OCI-LY7 (cell line): ENCODE data around the gene SUPT3H. TPM values are rescaled to one million over a fixed set of nuclear protein-coding genes. Genes with fewer than 3 reads are reported as not detected.

Experiments
- BruUV-seq: library from RNA; stranded (reverse); fragments of 400-500 nt; replicated peaks from 2 replicates; lab custom pipeline; 2021; lab: Mats Ljungman, UMichigan
- CTCF ChIA-PET: fragments of 300-600 bp; sonication (Branson Sonifier 250); formaldehyde crosslinking; loops from one replicate; lab custom pipeline; 2022; ENCODE audit warnings: antibody characterized with exemption; ENCODE audit not compliant: unreplicated experiment; lab: Charles Lee
- POLR2A ChIA-PET: fragments of 300-600 bp; sonication (Branson Sonifier 250); formaldehyde crosslinking; loops from one replicate; lab custom pipeline; 2022; ENCODE audit warnings: antibody characterized with exemption; lab: Charles Lee
- DNase-seq: peaks from one replicate; pipeline ENCODE4 v3.0.0-alpha.2; 2015; ENCODE audit warnings: low spot score
- H2AFZ ChIP-seq: fragments of 200-600 bp; sonication (generic), shearing (Covaris generic); 2 replicates; pipeline ENCODE4 v1.6.1; 2014; ENCODE audit warnings: mild to moderate bottlenecking, antibody characterized with exemption, low read length, moderate library complexity
- H3K27ac ChIP-seq: fragments of 200-600 bp; sonication (generic); 2 replicates; pipeline ENCODE4 v1.5.1; 2014; ENCODE audit warnings: mixed run types, low read depth, mild to moderate bottlenecking, moderate library complexity, low read length, inconsistent platforms; ENCODE audit not compliant: poor library complexity, severe bottlenecking
- H3K36me3 ChIP-seq: fragments of 200-600 bp; sonication (generic); 2 replicates; pipeline ENCODE4 v1.6.1; 2014; ENCODE audit warnings: mild to moderate bottlenecking, antibody characterized with exemption, low read length, moderate library complexity, mixed read lengths; ENCODE audit not compliant: insufficient read depth
- H3K4me1 ChIP-seq: fragments of 200-600 bp; sonication (generic); 2 replicates; pipeline ENCODE4 v1.5.1; 2014; ENCODE audit warnings: mild to moderate bottlenecking, low read length; ENCODE audit not compliant: insufficient read depth, poor library complexity, severe bottlenecking
- H3K4me2 ChIP-seq: fragments of 200-600 bp; sonication (generic); 2 replicates; pipeline ENCODE4 v1.6.1; 2014; ENCODE audit warnings: mild to moderate bottlenecking, low read length
- H3K4me3 ChIP-seq: fragments of 200-600 bp; sonication (generic); 2 replicates; pipeline ENCODE4 v1.5.1; 2014; ENCODE audit warnings: mild to moderate bottlenecking, low read depth, low read length; ENCODE audit not compliant: poor library complexity, severe bottlenecking
- H3K79me2 ChIP-seq: fragments of 200-600 bp; sonication (generic); 2 replicates; pipeline ENCODE4 v1.6.1; 2016; ENCODE audit warnings: low read depth, mild to moderate bottlenecking, low read length, moderate library complexity, mixed read lengths; ENCODE audit not compliant: insufficient read depth
- H3K9me2 ChIP-seq: fragments of 200-600 bp; sonication (generic); 2 replicates; pipeline ENCODE4 v1.6.1; 2016; ENCODE audit warnings: mild to moderate bottlenecking, low read length, mixed read lengths; ENCODE audit not compliant: insufficient read depth
- H3K9me3 ChIP-seq: fragments of 200-600 bp; sonication (generic); 2 replicates; pipeline ENCODE4 v1.6.1; 2014; ENCODE audit warnings: mild to moderate bottlenecking, mixed run types, low read length, mixed read lengths
- H4K20me1 ChIP-seq: fragments of 200-600 bp; sonication (generic); 2 replicates; pipeline ENCODE4 v1.6.1; 2014; ENCODE audit warnings: mild to moderate bottlenecking, antibody characterized with exemption, low read length, moderate library complexity, mixed read lengths; ENCODE audit not compliant: insufficient read depth
- EZH2phosphoT487 ChIP-seq: fragments of 200-600 bp; sonication (generic); IDR thresholded peaks from 2 replicates; pipeline ENCODE4 v1.6.1; 2018; ENCODE audit warnings: low read depth, borderline replicate concordance, mild to moderate bottlenecking, mixed run types, antibody characterized with exemption, low read length, moderate library complexity, mixed read lengths
- intact Hi-C: fragments of 100-400 bp; cut with micrococcal nuclease; formaldehyde crosslinking; loops from one replicate; pipeline ENCODE4 v1.10.0; 2022; ENCODE audit not compliant: unreplicated experiment
- total RNA-seq, 2 experiments: library from RNA; depleted of rRNA in 1 of 2; stranded (reverse); fragments of >200 nt in 1 of 2; shearing (Covaris generic) in 1 of 2; gene quantifications; 2 replicates each; pipeline ENCODE4 v1.2.3, GENCODE V29; 2014 to 2022
- TF ChIP-seq, protein P1 (sequence below): fragments of 200-600 bp; sonication (generic); conservative IDR thresholded peaks from 2 replicates; pipeline ENCODE4 v1.5.1; 2014; ENCODE audit warnings: mild to moderate bottlenecking, antibody characterized with exemption, low read length, moderate library complexity, mixed read lengths

SUPT3H gene
- total RNA-seq, 2 experiments from 2014 or later, result 1.1 to 7.1 TPM

DNA sequence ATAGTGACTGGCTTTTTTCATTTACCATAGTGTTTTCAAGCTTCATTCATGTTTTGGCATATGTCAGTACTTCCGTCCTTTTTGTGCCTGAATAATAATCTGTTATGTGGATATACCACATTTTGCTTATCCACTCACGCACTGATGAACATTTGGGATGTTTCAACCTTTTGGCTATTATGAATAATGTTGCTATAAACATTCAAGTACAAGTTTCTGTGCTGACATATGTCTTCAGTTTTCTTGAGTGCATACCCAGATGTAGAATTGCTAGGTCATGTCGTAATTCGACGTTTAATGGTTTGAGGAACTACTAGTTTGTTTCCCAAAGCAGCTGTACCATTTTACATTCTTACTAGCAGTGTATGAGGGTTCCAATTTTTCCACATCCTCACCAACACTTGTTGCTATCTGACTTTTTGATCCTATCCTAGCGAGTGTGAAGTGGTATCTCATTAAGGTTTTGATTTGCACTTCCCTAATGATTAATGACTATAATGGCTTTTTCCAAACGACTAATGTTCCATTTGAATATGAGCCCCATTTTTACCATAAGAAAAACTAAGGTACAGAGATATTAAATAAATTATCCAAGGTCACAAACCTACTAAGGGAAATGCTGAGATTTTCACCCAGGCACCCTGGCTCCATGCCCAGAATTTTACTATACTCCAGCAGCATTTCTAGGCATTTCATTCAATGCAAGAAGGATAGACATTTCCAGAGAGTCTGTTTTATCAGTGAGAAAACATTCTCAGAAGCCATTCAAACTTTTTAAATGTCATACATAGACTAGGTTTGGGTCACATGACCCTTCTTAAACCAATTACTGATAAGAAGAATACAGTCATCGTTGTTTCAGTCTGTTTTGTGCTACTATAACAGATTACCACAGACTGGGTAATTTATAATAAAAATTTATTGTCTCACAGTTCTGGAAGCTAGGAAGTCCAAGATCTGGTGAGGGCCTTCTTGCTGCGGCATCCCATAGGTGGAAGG, 120.7 kb downstream of the SUPT3H start:
- H3K9me3 ChIP-seq, result no peaks in the 10 kb centered on the region
- DNase-seq, result no peak
- TF ChIP-seq, protein P1, sequence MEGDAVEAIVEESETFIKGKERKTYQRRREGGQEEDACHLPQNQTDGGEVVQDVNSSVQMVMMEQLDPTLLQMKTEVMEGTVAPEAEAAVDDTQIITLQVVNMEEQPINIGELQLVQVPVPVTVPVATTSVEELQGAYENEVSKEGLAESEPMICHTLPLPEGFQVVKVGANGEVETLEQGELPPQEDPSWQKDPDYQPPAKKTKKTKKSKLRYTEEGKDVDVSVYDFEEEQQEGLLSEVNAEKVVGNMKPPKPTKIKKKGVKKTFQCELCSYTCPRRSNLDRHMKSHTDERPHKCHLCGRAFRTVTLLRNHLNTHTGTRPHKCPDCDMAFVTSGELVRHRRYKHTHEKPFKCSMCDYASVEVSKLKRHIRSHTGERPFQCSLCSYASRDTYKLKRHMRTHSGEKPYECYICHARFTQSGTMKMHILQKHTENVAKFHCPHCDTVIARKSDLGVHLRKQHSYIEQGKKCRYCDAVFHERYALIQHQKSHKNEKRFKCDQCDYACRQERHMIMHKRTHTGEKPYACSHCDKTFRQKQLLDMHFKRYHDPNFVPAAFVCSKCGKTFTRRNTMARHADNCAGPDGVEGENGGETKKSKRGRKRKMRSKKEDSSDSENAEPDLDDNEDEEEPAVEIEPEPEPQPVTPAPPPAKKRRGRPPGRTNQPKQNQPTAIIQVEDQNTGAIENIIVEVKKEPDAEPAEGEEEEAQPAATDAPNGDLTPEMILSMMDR, result no peak
- no peak for TF ChIP-seq EZH2phosphoT487
- no peaks in the 10 kb centered on the region for H3K9me2 ChIP-seq
- no peak overlapping the region for H3K27ac ChIP-seq
- POLR2A ChIA-PET, result no interaction called here
- CTCF ChIA-PET, result no interaction called here
- H3K4me1 ChIP-seq, result no peaks in the 10 kb centered on the region
- H2AFZ ChIP-seq, result no peak overlapping the region
- H3K4me2 ChIP-seq, result no peak overlapping the region
- no peaks in the 10 kb centered on the region for H4K20me1 ChIP-seq
- BruUV-seq, result no TSS peak
- H3K36me3 ChIP-seq, result no peaks in the 10 kb centered on the region
- intact Hi-C loops, result no loop called here
- H3K79me2 ChIP-seq, result no peaks in the 10 kb centered on the region
- no peak overlapping the region for H3K4me3 ChIP-seq

DNA sequence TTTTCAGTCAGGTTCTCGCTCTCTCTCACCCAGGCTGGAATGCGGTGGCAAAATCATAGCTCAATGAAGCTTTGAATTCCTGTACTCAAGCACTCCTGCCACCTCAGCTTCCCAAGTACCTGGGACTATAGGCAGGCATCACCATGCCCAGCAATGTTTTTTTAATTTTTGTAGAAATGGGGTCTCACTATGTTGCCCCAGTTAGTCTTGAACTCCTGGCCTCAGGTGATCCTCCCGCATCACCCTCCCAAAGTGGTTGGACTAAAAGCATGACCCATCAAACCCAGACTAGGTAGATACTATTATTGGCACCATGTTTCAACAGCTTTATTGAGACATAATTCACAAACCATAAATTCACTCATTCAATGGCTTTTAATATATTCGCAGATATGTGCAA, 122.3 kb downstream of the SUPT3H start:
- intact Hi-C loops, result no loop called here
- Histone ChIP-seq H3K9me3 (no peaks in the 10 kb centered on the region), H4K20me1 (no peaks in the 10 kb centered on the region), H3K4me3 (no peak overlapping the region), H2AFZ (no peak overlapping the region), H3K4me1 (no peaks in the 10 kb centered on the region), H3K4me2 (no peak overlapping the region), H3K36me3 (no peaks in the 10 kb centered on the region), H3K9me2 (no peaks in the 10 kb centered on the region), H3K79me2 (no peaks in the 10 kb centered on the region), H3K27ac (no peak overlapping the region)
- TF ChIP-seq EZH2phosphoT487, result no peak
- TF ChIP-seq, protein P1, result no peak
- CTCF ChIA-PET, result no interaction called here
- no peak for DNase-seq
- BruUV-seq, result no TSS peak
- POLR2A ChIA-PET, result interaction anchor here (0.8 kb wide), 1 partner anchor 17 kb away, joined by 5 read pairs; no protein-coding TSS in a partner anchor

DNA sequence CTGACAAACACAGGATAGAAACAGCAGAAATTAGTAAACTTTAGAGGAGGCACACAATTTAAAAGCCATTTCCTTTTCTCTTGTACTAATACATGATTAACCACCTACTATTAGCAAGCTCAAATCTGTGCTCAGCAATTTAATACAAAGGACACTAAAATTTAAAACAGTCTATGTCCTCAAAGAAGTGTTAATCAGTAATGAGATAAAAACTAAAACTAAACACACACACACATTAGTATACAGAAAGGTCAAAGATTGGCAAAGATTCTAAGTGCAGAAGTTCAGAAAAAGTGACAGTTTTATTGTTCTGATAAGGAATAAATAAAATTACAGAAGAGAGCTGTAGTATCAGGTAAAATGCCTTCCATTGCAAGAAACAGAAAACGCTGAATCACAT, 123.5 kb downstream of the SUPT3H start:
- intact Hi-C loops, result no loop called here
- H2AFZ ChIP-seq, result no peak overlapping the region
- CTCF ChIA-PET, result no interaction called here
- H3K9me2 ChIP-seq, result no peaks in the 10 kb centered on the region
- H3K4me3 ChIP-seq, result no peak overlapping the region
- H3K79me2 ChIP-seq, result no peaks in the 10 kb centered on the region
- H3K36me3 ChIP-seq, result no peaks in the 10 kb centered on the region
- DNase-seq, result no peak
- no peaks in the 10 kb centered on the region for H3K9me3 ChIP-seq
- H3K27ac ChIP-seq, result no peak overlapping the region
- H4K20me1 ChIP-seq, result no peaks in the 10 kb centered on the region
- no peak for TF ChIP-seq EZH2phosphoT487
- TF ChIP-seq, protein P1, result no peak
- H3K4me1 ChIP-seq, result no peaks in the 10 kb centered on the region
- H3K4me2 ChIP-seq, result no peak overlapping the region
- no TSS peak for BruUV-seq
- POLR2A ChIA-PET, result interaction anchor here (0.7 kb wide), 1 partner anchor 9 kb away, joined by 4 read pairs; no protein-coding TSS in a partner anchor
